IMR-90 (cell line): ENCODE measurements around the gene HAGH. TPM values are rescaled to one million over a fixed set of nuclear protein-coding genes. Genes with fewer than 3 reads are reported as not detected.

Experiments used
- ATAC-seq: fragments of 200-7000 bp; cut with Tn5 transposase; 2 replicates; pipeline ENCODE4 v1.9.1; 2020; ENCODE audit warnings: low read depth, mild to moderate bottlenecking, moderate library complexity
- BruUV-seq: library from RNA; stranded (reverse); fragments of 400-500 nt; replicated peaks from 2 replicates; lab custom pipeline; 2021; lab: Mats Ljungman, UMichigan
- CTCF ChIA-PET: fragments of 300-600 bp; formaldehyde crosslinking; extraction: SDS; loops from one replicate; lab custom pipeline; 2021; ENCODE audit warnings: antibody characterized with exemption; lab: Yijun Ruan, JAX
- POLR2A ChIA-PET: fragments of 300-600 bp; sonication (Branson Sonifier 250); formaldehyde crosslinking; loops from one replicate; lab custom pipeline; 2022; ENCODE audit warnings: antibody characterized with exemption; ENCODE audit not compliant: unreplicated experiment; lab: Charles Lee
- DNase-seq: peaks from one replicate; pipeline ENCODE4 v3.0.0; 2013
- H2AFZ ChIP-seq: replicated peaks from 2 replicates; pipeline ENCODE3; 2013; ENCODE audit warnings: low read length, mild to moderate bottlenecking; ENCODE audit not compliant: poor library complexity
- H2AK5ac ChIP-seq: 2 replicates; pipeline ENCODE4 v1.6.1; 2013; ENCODE audit warnings: low read depth, low read length, inconsistent platforms
- H2AK9ac ChIP-seq: replicated peaks from 2 replicates; pipeline ENCODE3; 2013; ENCODE audit warnings: mild to moderate bottlenecking, low read depth, low read length, moderate library complexity; ENCODE audit not compliant: poor library complexity
- H2BK120ac ChIP-seq: 2 replicates; pipeline ENCODE4 v1.6.1; 2013; ENCODE audit warnings: low read depth, low read length, inconsistent platforms
- H2BK15ac ChIP-seq: 3 replicates; pipeline ENCODE4 v1.6.1; 2013; ENCODE audit warnings: low read depth, low read length, inconsistent platforms
- H2BK20ac ChIP-seq: 2 replicates; pipeline ENCODE4 v1.6.1; 2013; ENCODE audit warnings: low read depth, mild to moderate bottlenecking, inconsistent platforms, low read length, moderate library complexity
- H2BK5ac ChIP-seq: 2 replicates; pipeline ENCODE4 v1.6.1; 2013; ENCODE audit warnings: mild to moderate bottlenecking, low read depth, low read length, inconsistent platforms; ENCODE audit not compliant: poor library complexity, severe bottlenecking
- H3K14ac ChIP-seq: replicated peaks from 2 replicates; pipeline ENCODE4 v1.6.1; 2013; ENCODE audit warnings: low read depth, low read length, inconsistent platforms
- H3K18ac ChIP-seq: 2 replicates; pipeline ENCODE4 v1.6.1; 2013; ENCODE audit warnings: low read depth, low read length, control low read depth
- H3K23ac ChIP-seq: 2 replicates; pipeline ENCODE4 v1.6.1; 2013; ENCODE audit warnings: low read depth, low read length, inconsistent platforms
- H3K27ac ChIP-seq: 2 replicates; pipeline ENCODE4 v1.5.1; 2013; ENCODE audit warnings: mild to moderate bottlenecking, control low read depth, low read length; ENCODE audit not compliant: insufficient read depth
- H3K27me3 ChIP-seq: 2 replicates; pipeline ENCODE4 v1.6.1; 2013; ENCODE audit warnings: low read length; ENCODE audit not compliant: control insufficient read depth, insufficient read depth
- H3K36me3 ChIP-seq: 2 replicates; pipeline ENCODE4 v1.6.1; 2013; ENCODE audit warnings: low read length, mixed read lengths; ENCODE audit not compliant: control insufficient read depth, insufficient read depth
- H3K4ac ChIP-seq: 2 replicates; pipeline ENCODE4 v1.6.1; 2013; ENCODE audit warnings: low read depth, low read length, inconsistent platforms
- H3K4me1 ChIP-seq: 2 replicates; pipeline ENCODE4 v1.6.1; 2013; ENCODE audit warnings: low read length, mixed read lengths; ENCODE audit not compliant: control insufficient read depth, insufficient read depth
- H3K4me2 ChIP-seq: 2 replicates; pipeline ENCODE4 v1.6.1; 2013; ENCODE audit warnings: low read depth, mild to moderate bottlenecking, control low read depth, low read length, moderate library complexity
- H3K4me3 ChIP-seq: 2 replicates; pipeline ENCODE4 v1.5.1; 2013; ENCODE audit warnings: low read depth, mild to moderate bottlenecking, control low read depth, low read length, moderate library complexity; ENCODE audit not compliant: insufficient read depth
- H3K56ac ChIP-seq: 2 replicates; pipeline ENCODE4 v1.6.1; 2013; ENCODE audit warnings: low read length, inconsistent platforms; ENCODE audit not compliant: insufficient read depth; ENCODE audit errors: extremely low read depth
- H3K79me1 ChIP-seq, 2 experiments: 2 replicates each; pipeline ENCODE4 v1.6.1; 2013; ENCODE audit warnings: low read length in 2 of 2, inconsistent platforms in 1 of 2, low read depth in 1 of 2
- H3K9ac ChIP-seq: 2 replicates; pipeline ENCODE4 v1.6.1; 2013; ENCODE audit warnings: low read depth, low read length, control low read depth
- H3K9me1 ChIP-seq: 2 replicates; pipeline ENCODE4 v1.6.1; 2013; ENCODE audit warnings: low read length, inconsistent platforms; ENCODE audit not compliant: insufficient read depth
- H3K9me3 ChIP-seq: 2 replicates; pipeline ENCODE4 v1.6.1; 2013; ENCODE audit warnings: low read length; ENCODE audit not compliant: control insufficient read depth, insufficient read depth
- H4K20me1 ChIP-seq: 2 replicates; pipeline ENCODE4 v1.6.1; 2013; ENCODE audit warnings: low read length, inconsistent platforms; ENCODE audit not compliant: insufficient read depth
- H4K5ac ChIP-seq: 2 replicates; pipeline ENCODE4 v1.6.1; 2013; ENCODE audit warnings: mild to moderate bottlenecking, low read depth, low read length, control low read depth
- H4K8ac ChIP-seq, 2 experiments: 2 replicates each; pipeline ENCODE4 v1.6.1; 2013; ENCODE audit warnings: low read depth in 2 of 2, low read length in 2 of 2, control low read depth in 1 of 2, inconsistent platforms in 1 of 2
- H4K91ac ChIP-seq: 2 replicates; pipeline ENCODE4 v1.6.1; 2013; ENCODE audit warnings: low read depth, low read length, inconsistent platforms; ENCODE audit not compliant: insufficient read depth
- BHLHE40 ChIP-seq: fragments of 150-350 bp; IDR thresholded peaks from 2 replicates; pipeline ENCODE4 v1.6.1; 2016; ENCODE audit warnings: mild to moderate bottlenecking, low read depth, low read length
- CEBPB ChIP-seq: IDR thresholded peaks from 2 replicates; pipeline ENCODE4 v1.6.1; 2012; ENCODE audit warnings: low read depth, low read length, improper control_type of control experiment
- FOS ChIP-seq: fragments of 150-350 bp; IDR thresholded peaks from 2 replicates; pipeline ENCODE4 v1.6.1; 2016; ENCODE audit warnings: low read depth, low read length
- MAFK ChIP-seq: IDR thresholded peaks from 2 replicates; pipeline ENCODE4 v1.6.1; 2012; ENCODE audit warnings: low read depth, low read length, improper control_type of control experiment
- MAZ ChIP-seq: IDR thresholded peaks from 2 replicates; pipeline ENCODE4 v1.6.1; 2012; ENCODE audit warnings: low read depth, mild to moderate bottlenecking, low read length, improper control_type of control experiment, moderate library complexity, borderline replicate concordance
- MXI1 ChIP-seq: IDR thresholded peaks from 2 replicates; pipeline ENCODE4 v1.6.1; 2012; ENCODE audit warnings: low read depth, mild to moderate bottlenecking, low read length, moderate library complexity, borderline replicate concordance
- POLR2A ChIP-seq: IDR thresholded peaks from 2 replicates; pipeline ENCODE4 v1.6.1; 2012; ENCODE audit warnings: mild to moderate bottlenecking, low read depth, low read length
- RAD21 ChIP-seq: IDR thresholded peaks from 2 replicates; pipeline ENCODE4 v1.6.1; 2012; ENCODE audit warnings: low read length, improper control_type of control experiment
- RCOR1 ChIP-seq: IDR thresholded peaks from 2 replicates; pipeline ENCODE4 v1.6.1; 2012; ENCODE audit warnings: mild to moderate bottlenecking, low read length, improper control_type of control experiment; ENCODE audit not compliant: insufficient replicate concordance
- RFX5 ChIP-seq: IDR thresholded peaks from 2 replicates; pipeline ENCODE4 v1.8.0; 2012; ENCODE audit warnings: low read depth, mild to moderate bottlenecking, low read length, moderate library complexity
- SMC3 ChIP-seq: fragments of 150-350 bp; IDR thresholded peaks from 2 replicates; pipeline ENCODE4 v1.6.1; 2016; ENCODE audit warnings: low read depth, mild to moderate bottlenecking, antibody characterized with exemption, low read length, moderate library complexity
- WGBS, 2 experiments: methylation state at CpG; one replicate each; pipeline versions ENCODE4 v1.1.5 to v1.1.7; 2013; ENCODE audit warnings: missing lambda C conversion rate in 2 of 2; ENCODE audit not compliant: insufficient read length in 1 of 2; ENCODE audit errors: extremely low coverage in 2 of 2; 5-methylcytosine and 5-hydroxymethylcytosine counted together
- dilution Hi-C: fragments of 300-500 bp; cut with HindIII; formaldehyde crosslinking; loops from one replicate; pipeline ENCODE4 v1.14.3; 2018; ENCODE audit warnings: low sequenced_read_pairs; ENCODE audit not compliant: unreplicated experiment
- in situ Hi-C: fragments of 300-500 bp; cut with MboI; formaldehyde crosslinking; loops from 3 replicates; pipeline ENCODE4 v1.14.3; 2019; ENCODE audit warnings: low sequenced_read_pairs, inconsistent platforms, mixed read lengths
- intact Hi-C: fragments of 100-400 bp; cut with micrococcal nuclease; formaldehyde crosslinking; loops from 2 replicates; pipeline ENCODE4 v1.10.0; 2022
- polyA plus RNA-seq, 3 experiments: library from polyadenylated mRNA; depleted of rRNA; stranded (reverse); fragments of >200 nt; gene quantifications; 2 replicates each; pipeline ENCODE4 v1.2.3, GENCODE V29; 2012; ENCODE audit warnings: low replicate concordance in 1 of 3
- total RNA-seq: library from RNA; depleted of rRNA; stranded (reverse); fragments of >200 nt; gene quantifications from 2 replicates; pipeline ENCODE4 v1.2.3, GENCODE V29; 2012
- TF ChIP-seq, protein P1 (sequence below): conservative IDR thresholded peaks from 2 replicates; pipeline ENCODE4 v1.5.1; 2012; ENCODE audit warnings: mild to moderate bottlenecking, low read depth, low read length, improper control_type of control experiment
- TF ChIP-seq, protein P2 (sequence below): fragments of 150-350 bp; IDR thresholded peaks from 2 replicates; pipeline ENCODE4 v1.6.1; 2016; ENCODE audit warnings: low read depth, mild to moderate bottlenecking, low read length, moderate library complexity, borderline replicate concordance

HAGH gene
- total and polyA plus RNA-seq, 2 of the 4 experiments (the other 2 are of a cell fraction): 30.8 to 52.2 TPM

DNA sequence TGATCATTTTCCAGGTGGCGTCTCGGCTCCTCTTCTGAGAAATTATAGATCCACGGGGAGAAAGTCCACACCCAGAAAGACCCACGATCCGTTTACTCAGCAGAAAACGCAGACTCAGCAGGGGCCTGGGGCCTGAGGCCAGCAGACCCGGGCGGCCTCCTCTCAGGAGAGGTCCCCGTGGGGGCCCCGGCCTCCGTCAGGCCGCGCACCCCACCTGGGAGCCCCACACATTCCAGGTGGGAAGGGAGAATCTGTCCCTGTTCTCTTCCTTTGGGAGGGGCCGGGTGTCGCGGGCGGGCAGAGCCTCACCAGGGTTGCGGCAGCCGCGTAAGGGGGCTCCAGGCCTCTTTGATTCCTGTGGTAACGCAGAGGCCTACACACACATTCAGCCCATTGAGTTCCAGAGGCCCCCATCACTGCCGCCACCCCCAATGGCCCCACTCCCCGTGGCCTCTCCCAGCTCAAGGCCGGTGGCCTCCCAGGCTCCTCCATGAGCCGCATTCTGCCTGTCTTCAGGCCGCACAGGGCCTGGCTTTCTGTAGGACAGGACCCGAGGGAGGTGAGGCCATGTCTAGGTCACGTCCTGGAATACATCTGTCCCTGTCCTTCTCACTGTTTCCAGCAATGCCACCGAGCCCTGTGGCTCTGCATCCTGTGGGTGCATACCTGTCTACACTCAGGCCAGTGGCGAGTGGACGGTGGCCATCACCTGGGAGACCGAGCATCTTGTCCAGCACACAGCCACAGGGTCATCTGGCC, 31.5 kb downstream of the HAGH start:
- WGBS, 2 experiments: 97% methylated on average over 7 of the region's 32 CpGs; no CpG with 5 or more reads in 1 of the 2 experiments
- in situ Hi-C loops (no loop called here), dilution Hi-C loops (no loop called here), intact Hi-C loops (no loop called here)
- no TSS peak for BruUV-seq
- Histone ChIP-seq H3K9me1 (0 out of 2 replicates have a peak, but pooled peaks cover 2% of the 10 kb centered on the region), H4K91ac (no peak overlapping the region), H3K36me3 (peaks cover 12% of the 10 kb centered on the region; the same call in 1 of the 2 replicates), H3K56ac (no peak overlapping the region), H3K9ac (no peak overlapping the region), H3K9me3 (peaks cover 5% of the 10 kb centered on the region; the same call in 1 of the 2 replicates), H2BK120ac (no peak overlapping the region), H3K4ac (no peak overlapping the region), H3K14ac (no peak overlapping the region), H3K4me2 (no peak overlapping the region), H4K20me1 (no peaks in the 10 kb centered on the region), H2BK20ac (no peak overlapping the region), H3K18ac (no peak overlapping the region), H4K5ac (no peak overlapping the region), H3K27ac (no peak overlapping the region), H3K4me1 (no peaks in the 10 kb centered on the region), H4K8ac (no peak overlapping the region), H3K4me3 (no peak overlapping the region), H3K23ac (no peak overlapping the region), H2BK15ac (no peak overlapping the region), H2AK9ac (peak overlapping the region; percentile 61), H3K27me3 (no peaks in the 10 kb centered on the region), H2BK5ac (no peak overlapping the region), H2AK5ac (no peak overlapping the region), H3K79me1 (no peaks in the 10 kb centered on the region), H2AFZ (peak overlapping the region; percentile 51)
- ChIA-PET CTCF (no interaction called here), POLR2A (no interaction called here)
- DNase-seq: no peak
- no peak for TF ChIP-seq CEBPB
- no peak for TF ChIP-seq RCOR1
- TF ChIP-seq, protein P1, sequence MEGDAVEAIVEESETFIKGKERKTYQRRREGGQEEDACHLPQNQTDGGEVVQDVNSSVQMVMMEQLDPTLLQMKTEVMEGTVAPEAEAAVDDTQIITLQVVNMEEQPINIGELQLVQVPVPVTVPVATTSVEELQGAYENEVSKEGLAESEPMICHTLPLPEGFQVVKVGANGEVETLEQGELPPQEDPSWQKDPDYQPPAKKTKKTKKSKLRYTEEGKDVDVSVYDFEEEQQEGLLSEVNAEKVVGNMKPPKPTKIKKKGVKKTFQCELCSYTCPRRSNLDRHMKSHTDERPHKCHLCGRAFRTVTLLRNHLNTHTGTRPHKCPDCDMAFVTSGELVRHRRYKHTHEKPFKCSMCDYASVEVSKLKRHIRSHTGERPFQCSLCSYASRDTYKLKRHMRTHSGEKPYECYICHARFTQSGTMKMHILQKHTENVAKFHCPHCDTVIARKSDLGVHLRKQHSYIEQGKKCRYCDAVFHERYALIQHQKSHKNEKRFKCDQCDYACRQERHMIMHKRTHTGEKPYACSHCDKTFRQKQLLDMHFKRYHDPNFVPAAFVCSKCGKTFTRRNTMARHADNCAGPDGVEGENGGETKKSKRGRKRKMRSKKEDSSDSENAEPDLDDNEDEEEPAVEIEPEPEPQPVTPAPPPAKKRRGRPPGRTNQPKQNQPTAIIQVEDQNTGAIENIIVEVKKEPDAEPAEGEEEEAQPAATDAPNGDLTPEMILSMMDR: no peak
- TF ChIP-seq POLR2A: no peak
- no peak for TF ChIP-seq BHLHE40
- TF ChIP-seq MAFK: no peak
- TF ChIP-seq SMC3: no peak
- TF ChIP-seq, protein P2, sequence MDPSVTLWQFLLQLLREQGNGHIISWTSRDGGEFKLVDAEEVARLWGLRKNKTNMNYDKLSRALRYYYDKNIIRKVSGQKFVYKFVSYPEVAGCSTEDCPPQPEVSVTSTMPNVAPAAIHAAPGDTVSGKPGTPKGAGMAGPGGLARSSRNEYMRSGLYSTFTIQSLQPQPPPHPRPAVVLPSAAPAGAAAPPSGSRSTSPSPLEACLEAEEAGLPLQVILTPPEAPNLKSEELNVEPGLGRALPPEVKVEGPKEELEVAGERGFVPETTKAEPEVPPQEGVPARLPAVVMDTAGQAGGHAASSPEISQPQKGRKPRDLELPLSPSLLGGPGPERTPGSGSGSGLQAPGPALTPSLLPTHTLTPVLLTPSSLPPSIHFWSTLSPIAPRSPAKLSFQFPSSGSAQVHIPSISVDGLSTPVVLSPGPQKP: no peak
- TF ChIP-seq RAD21: no peak
- no peak for TF ChIP-seq MAZ
- TF ChIP-seq FOS: no peak
- TF ChIP-seq MXI1: no peak
- TF ChIP-seq RFX5: no peak
- ATAC-seq: no peak
